NK-92 treated with Interleukin-12 subunit alpha and Interleukin-12 subunit beta, amount 100 ng/mL, for 24 hours (cell line): Measurements from ENCODE around the gene PHC1.
"Not testable (repeated sequence)": the region's sequence is repeated elsewhere in the genome, so short reads cannot be mapped to it uniquely, and the experiment has no call there.

Experiments
- DNase-seq: peaks from one replicate; lab custom pipeline; 2025; lab: John Stamatoyannopoulos, UW

Gene PHC1

GRCh38 chr12:8914033-8914715, at the start of gene PHC1:
TSS of gene PHC1 (plus strand) at chr12:8914509. CDS start at chr12:8917678, 3,169 bp downstream.
- peak; percentile 30 for DNase-seq

GRCh38 chr12:8866429-8866828, 47.9 kb upstream of the PHC1 start:
- no peak for DNase-seq

GRCh38 chr12:8867009-8867408, 47.3 kb upstream of the PHC1 start:
- DNase-seq, result no peak

- DNase-seq, result no peak
These were observed 46.5 kb upstream of the PHC1 start for GRCh38 chr12:8867786-8868185.

- DNase-seq, result no peak
These were observed 43.7 kb upstream of the PHC1 start for GRCh38 chr12:8870586-8870985.

- DNase-seq, result no peak
These were observed 43.2 kb upstream of the PHC1 start for GRCh38 chr12:8871068-8871467.

- no peak for DNase-seq
These were observed 37.4 kb upstream of the PHC1 start for GRCh38 chr12:8876887-8877286.

GRCh38 chr12:8886502-8887284, 27.6 kb upstream of the PHC1 start:
- no peak for DNase-seq

GRCh38 chr12:8887285-8887715, 27.0 kb upstream of the PHC1 start:
- no peak for DNase-seq

GRCh38 chr12:8890313-8891085, 23.8 kb upstream of the PHC1 start:
- peak; percentile 0 for DNase-seq

GRCh38 chr12:8891976-8892375, 22.3 kb upstream of the PHC1 start:
- no peak for DNase-seq

- DNase-seq, result no peak
These were observed 19.9 kb upstream of the PHC1 start for GRCh38 chr12:8894378-8894777.

GRCh38 chr12:8894986-8895385, 19.3 kb upstream of the PHC1 start:
- no peak for DNase-seq

- no peak for DNase-seq
These were observed 17.2 kb upstream of the PHC1 start for GRCh38 chr12:8897081-8897480.

GRCh38 chr12:8899830-8900229, 14.5 kb upstream of the PHC1 start:
- no peak for DNase-seq

GRCh38 chr12:8902703-8903102, 11.6 kb upstream of the PHC1 start:
- DNase-seq, result not testable (repeated sequence)

- no peak for DNase-seq
These were observed 10.7 kb upstream of the PHC1 start for GRCh38 chr12:8903646-8904045.

- DNase-seq, result no peak
These were observed 9.6 kb upstream of the PHC1 start for GRCh38 chr12:8904665-8905064.

- DNase-seq, result no peak
These were observed 8.8 kb upstream of the PHC1 start for GRCh38 chr12:8905546-8905945.

GRCh38 chr12:8906266-8907180, 7.8 kb upstream of the PHC1 start:
- DNase-seq, result no peak

- DNase-seq, result no peak
These were observed 6.8 kb upstream of the PHC1 start for GRCh38 chr12:8907513-8907912.

- no peak for DNase-seq
These were observed 4.6 kb upstream of the PHC1 start for GRCh38 chr12:8909752-8910151.
